Spleen (tissue), 7 donors: ENCODE measurements around the gene EDAR.

Experiments
- POLR2A ChIP-seq, 3 donors: fragments of 450-650 bp; IDR thresholded peaks; one replicate each; pipeline ENCODE4 v1.5.1; 2017; ENCODE audit warnings: antibody characterized with exemption in 3 of 3, mild to moderate bottlenecking in 1 of 3
- POLR2AphosphoS5 ChIP-seq, 3 donors: sonication (generic); formaldehyde crosslinking; IDR thresholded peaks; one replicate each; pipeline ENCODE4 v1.5.1; 2017; ENCODE audit warnings: antibody characterized with exemption in 3 of 3
- TF ChIP-seq, protein P1 (sequence below), 11 experiments: fragments of 200-600 bp in 7 of 11; fragments of 450-650 bp in 4 of 11; sonication (generic) in 4 of 11; IDR thresholded peaks in 8 of 11; conservative IDR thresholded peaks in 3 of 11; 1 replicate in 7 of 11; 2 replicates in 4 of 11; pipeline versions ENCODE4 v1.4.0 to v1.8.0; 2016 to 2021; ENCODE audit warnings: antibody characterized with exemption in 11 of 11, inconsistent platforms in 4 of 11, mild to moderate bottlenecking in 1 of 11
- donor health status: DM: no; HTN: no; CAD: no; lungs with moderate emphysema.
- donor health status: DM: no; HTN: no; CAD: no.
- donor health status: DM: no; HTN: no; CAD: no.

DNA sequence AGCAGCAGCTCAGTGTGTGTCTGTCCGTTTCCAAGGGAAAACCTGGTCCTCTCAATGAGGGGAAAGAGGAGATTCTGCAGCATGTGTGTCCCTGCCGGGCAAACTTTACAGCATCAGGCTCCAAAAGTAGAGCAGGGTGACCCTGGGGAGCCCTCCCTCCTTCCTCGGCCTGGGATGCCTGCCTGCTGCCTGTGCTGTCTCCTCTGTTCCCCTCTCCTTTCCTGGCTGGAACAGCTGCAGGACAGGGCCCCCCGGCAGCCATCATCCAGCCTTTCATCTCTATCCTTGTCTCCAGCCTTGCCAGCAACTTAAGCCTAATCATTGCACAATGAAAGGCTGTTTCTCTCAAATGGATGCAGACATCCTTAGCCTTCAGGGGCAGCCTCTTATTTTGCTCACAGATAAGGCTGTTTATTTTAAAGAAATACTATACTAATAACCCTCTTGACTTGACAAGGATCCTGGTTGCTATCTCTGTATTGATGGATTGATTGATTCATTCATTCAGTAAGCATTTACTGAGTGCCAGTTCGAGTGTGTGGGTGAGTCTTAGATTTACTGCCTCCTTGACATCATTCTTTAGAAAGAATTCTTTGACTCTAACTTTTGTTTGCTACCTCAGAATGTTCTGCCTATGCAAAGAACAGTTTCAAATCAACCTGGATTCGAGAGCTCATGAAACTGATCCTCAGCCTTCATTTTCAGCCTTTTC is 40.6 kb upstream of the EDAR start:
- TF ChIP-seq POLR2AphosphoS5 (IDR thresholded peaks at IDR 0.05) (no peak), POLR2A (IDR thresholded peaks at IDR 0.05) (no peak)
- TF ChIP-seq, protein P1, sequence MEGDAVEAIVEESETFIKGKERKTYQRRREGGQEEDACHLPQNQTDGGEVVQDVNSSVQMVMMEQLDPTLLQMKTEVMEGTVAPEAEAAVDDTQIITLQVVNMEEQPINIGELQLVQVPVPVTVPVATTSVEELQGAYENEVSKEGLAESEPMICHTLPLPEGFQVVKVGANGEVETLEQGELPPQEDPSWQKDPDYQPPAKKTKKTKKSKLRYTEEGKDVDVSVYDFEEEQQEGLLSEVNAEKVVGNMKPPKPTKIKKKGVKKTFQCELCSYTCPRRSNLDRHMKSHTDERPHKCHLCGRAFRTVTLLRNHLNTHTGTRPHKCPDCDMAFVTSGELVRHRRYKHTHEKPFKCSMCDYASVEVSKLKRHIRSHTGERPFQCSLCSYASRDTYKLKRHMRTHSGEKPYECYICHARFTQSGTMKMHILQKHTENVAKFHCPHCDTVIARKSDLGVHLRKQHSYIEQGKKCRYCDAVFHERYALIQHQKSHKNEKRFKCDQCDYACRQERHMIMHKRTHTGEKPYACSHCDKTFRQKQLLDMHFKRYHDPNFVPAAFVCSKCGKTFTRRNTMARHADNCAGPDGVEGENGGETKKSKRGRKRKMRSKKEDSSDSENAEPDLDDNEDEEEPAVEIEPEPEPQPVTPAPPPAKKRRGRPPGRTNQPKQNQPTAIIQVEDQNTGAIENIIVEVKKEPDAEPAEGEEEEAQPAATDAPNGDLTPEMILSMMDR (IDR thresholded peaks at IDR 0.05 in 8 of 11, conservative IDR thresholded peaks at IDR 0.05 in 3 of 11) = no peak
